PFSK-1 (cell line): Measurements from ENCODE around the gene BAG1.

Experiments
- POLR2AphosphoS5 ChIP-seq: IDR thresholded peaks from 2 replicates; pipeline ENCODE4 v1.6.1; 2012; ENCODE audit warnings: low read depth, mild to moderate bottlenecking, control low read depth, low read length, moderate library complexity
- TAF1 ChIP-seq: IDR thresholded peaks from 2 replicates; pipeline ENCODE4 v1.6.1; 2012; ENCODE audit warnings: low read length, control low read depth, borderline replicate concordance; ENCODE audit not compliant: insufficient read depth
- TF ChIP-seq, protein P1 (sequence below), 2 experiments: IDR thresholded peaks; 2 replicates each; pipeline versions ENCODE4 v1.6.1 to v1.8.0; 2011 to 2012; ENCODE audit warnings: low read depth in 2 of 2, low read length in 2 of 2, control low read depth in 1 of 2, inconsistent platforms in 1 of 2, mild to moderate bottlenecking in 1 of 2, moderate library complexity in 1 of 2; ENCODE audit not compliant: insufficient read depth in 1 of 2

- TF ChIP-seq, protein P1, sequence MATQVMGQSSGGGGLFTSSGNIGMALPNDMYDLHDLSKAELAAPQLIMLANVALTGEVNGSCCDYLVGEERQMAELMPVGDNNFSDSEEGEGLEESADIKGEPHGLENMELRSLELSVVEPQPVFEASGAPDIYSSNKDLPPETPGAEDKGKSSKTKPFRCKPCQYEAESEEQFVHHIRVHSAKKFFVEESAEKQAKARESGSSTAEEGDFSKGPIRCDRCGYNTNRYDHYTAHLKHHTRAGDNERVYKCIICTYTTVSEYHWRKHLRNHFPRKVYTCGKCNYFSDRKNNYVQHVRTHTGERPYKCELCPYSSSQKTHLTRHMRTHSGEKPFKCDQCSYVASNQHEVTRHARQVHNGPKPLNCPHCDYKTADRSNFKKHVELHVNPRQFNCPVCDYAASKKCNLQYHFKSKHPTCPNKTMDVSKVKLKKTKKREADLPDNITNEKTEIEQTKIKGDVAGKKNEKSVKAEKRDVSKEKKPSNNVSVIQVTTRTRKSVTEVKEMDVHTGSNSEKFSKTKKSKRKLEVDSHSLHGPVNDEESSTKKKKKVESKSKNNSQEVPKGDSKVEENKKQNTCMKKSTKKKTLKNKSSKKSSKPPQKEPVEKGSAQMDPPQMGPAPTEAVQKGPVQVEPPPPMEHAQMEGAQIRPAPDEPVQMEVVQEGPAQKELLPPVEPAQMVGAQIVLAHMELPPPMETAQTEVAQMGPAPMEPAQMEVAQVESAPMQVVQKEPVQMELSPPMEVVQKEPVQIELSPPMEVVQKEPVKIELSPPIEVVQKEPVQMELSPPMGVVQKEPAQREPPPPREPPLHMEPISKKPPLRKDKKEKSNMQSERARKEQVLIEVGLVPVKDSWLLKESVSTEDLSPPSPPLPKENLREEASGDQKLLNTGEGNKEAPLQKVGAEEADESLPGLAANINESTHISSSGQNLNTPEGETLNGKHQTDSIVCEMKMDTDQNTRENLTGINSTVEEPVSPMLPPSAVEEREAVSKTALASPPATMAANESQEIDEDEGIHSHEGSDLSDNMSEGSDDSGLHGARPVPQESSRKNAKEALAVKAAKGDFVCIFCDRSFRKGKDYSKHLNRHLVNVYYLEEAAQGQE (IDR thresholded peaks at IDR 0.05; ENCODE audit: insufficient read depth in 1 of 2, low read depth in 2 of 2, low read length in 2 of 2) = no peak
- TF ChIP-seq TAF1 = no peak
- no peak for TF ChIP-seq POLR2AphosphoS5
These were observed 52.7 kb downstream of the BAG1 start for GRCh38 chr9:33211695-33212393.
